H1 (cell line): ENCODE measurements around the gene GDPD3. TPM values are rescaled to one million over a fixed set of nuclear protein-coding genes. Genes with fewer than 3 reads are reported as not detected.

ENCODE experiments used
- CTCF ChIA-PET: fragments of 300-600 bp; sonication (Branson Sonifier 250); formaldehyde crosslinking; loops from one replicate; lab custom pipeline; 2021; ENCODE audit not compliant: partially characterized antibody; lab: Charles Lee
- POLR2A ChIA-PET: fragments of 300-600 bp; sonication (Branson Sonifier 250); formaldehyde crosslinking; loops from one replicate; lab custom pipeline; 2021; ENCODE audit warnings: inconsistent platforms; ENCODE audit not compliant: partially characterized antibody; lab: Charles Lee
- DNase-seq, 2 experiments: peaks; one replicate each; pipeline versions ENCODE4 v3.0.0 to v3.0.0-alpha.2; 2010 to 2022; ENCODE audit warnings: low spot score in 2 of 2, low read depth in 1 of 2, mixed read lengths in 1 of 2
- FAIRE-seq: peaks from 2 replicates; lab custom pipeline; 2011; peaks lifted over from hg19 to GRCh38; lab: Jason Lieb, UNC
- H2AFZ ChIP-seq: 2 replicates; pipeline ENCODE4 v1.8.1; 2012; ENCODE audit warnings: low read length, inconsistent platforms
- H2AK5ac ChIP-seq: 2 replicates; pipeline ENCODE4 v1.6.1; 2013; ENCODE audit warnings: low read depth, low read length
- H2BK120ac ChIP-seq: replicated peaks from 2 replicates; pipeline ENCODE3; 2013; ENCODE audit warnings: low read depth, low read length, inconsistent platforms
- H2BK12ac ChIP-seq: 2 replicates; pipeline ENCODE4 v1.6.1; 2013; ENCODE audit warnings: low read depth, low read length
- H2BK15ac ChIP-seq: 2 replicates; pipeline ENCODE4 v1.6.1; 2013; ENCODE audit warnings: low read length
- H2BK20ac ChIP-seq: 2 replicates; pipeline ENCODE4 v1.6.1; 2013; ENCODE audit warnings: low read length
- H2BK5ac ChIP-seq: 2 replicates; pipeline ENCODE4 v1.6.1; 2013; ENCODE audit warnings: low read depth, low read length
- H3K14ac ChIP-seq: 2 replicates; pipeline ENCODE4 v1.6.1; 2013; ENCODE audit warnings: inconsistent platforms; ENCODE audit not compliant: insufficient read length
- H3K18ac ChIP-seq: 2 replicates; pipeline ENCODE4 v1.6.1; 2013; ENCODE audit warnings: low read length; ENCODE audit errors: extremely low read depth
- H3K23ac ChIP-seq: 2 replicates; pipeline ENCODE4 v1.6.1; 2013; ENCODE audit warnings: inconsistent platforms; ENCODE audit not compliant: insufficient read length
- H3K23me2 ChIP-seq: 2 replicates; pipeline ENCODE4 v1.6.1; 2013; ENCODE audit warnings: low read depth, low read length
- H3K27ac ChIP-seq: 2 replicates; pipeline ENCODE4 v1.6.1; 2011; ENCODE audit warnings: low read depth, low read length, inconsistent platforms
- H3K27me3 ChIP-seq, 4 experiments: replicated peaks in 1 of 4; 1 replicate in 1 of 4; 2 replicates in 3 of 4; pipeline versions ENCODE4 v1.6.1 to v1.8.1; 2011 to 2013; ENCODE audit warnings: low read length in 3 of 4, mild to moderate bottlenecking in 3 of 4, inconsistent platforms in 2 of 4, mixed read lengths in 2 of 4, moderate library complexity in 1 of 4; ENCODE audit not compliant: control insufficient read depth in 3 of 4, insufficient read depth in 3 of 4; ENCODE audit errors: extremely low read depth in 1 of 4
- H3K36me3 ChIP-seq, 4 experiments: 2 replicates each; pipeline versions ENCODE4 v1.6.1 to v1.8.1; 2011 to 2013; ENCODE audit warnings: mild to moderate bottlenecking in 4 of 4, low read length in 3 of 4, moderate library complexity in 2 of 4, control low read depth in 1 of 4, inconsistent platforms in 1 of 4; ENCODE audit not compliant: insufficient read depth in 4 of 4, control insufficient read depth in 2 of 4
- H3K4ac ChIP-seq: replicated peaks from 2 replicates; pipeline ENCODE3; 2013; ENCODE audit warnings: low read length, low read depth, mixed read lengths, inconsistent platforms; ENCODE audit not compliant: insufficient read length
- H3K4me1 ChIP-seq, 4 experiments: replicated peaks in 1 of 4; 1 replicate in 1 of 4; 2 replicates in 3 of 4; pipeline versions ENCODE4 v1.6.1 to v1.8.1; 2011 to 2013; ENCODE audit warnings: low read length in 3 of 4, inconsistent platforms in 2 of 4, mixed read lengths in 1 of 4; ENCODE audit not compliant: insufficient read depth in 4 of 4, control insufficient read depth in 3 of 4
- H3K4me2 ChIP-seq, 2 experiments: 2 replicates each; pipeline versions ENCODE4 v1.6.1 to v1.8.1; 2011 to 2013; ENCODE audit warnings: low read depth in 2 of 2, low read length in 2 of 2, control low read depth in 1 of 2, inconsistent platforms in 1 of 2, mild to moderate bottlenecking in 1 of 2; ENCODE audit not compliant: insufficient read depth in 1 of 2
- H3K4me3 ChIP-seq, 4 experiments: fragments of 200-600, 300-600 bp in 1 of 4; sonication (generic), shearing (Covaris generic), sonication (Bioruptor Twin) in 1 of 4; 2 replicates each; pipeline versions ENCODE4 v1.5.1 to v1.8.1; 2011 to 2016; ENCODE audit warnings: low read length in 4 of 4, low read depth in 3 of 4, control low read depth in 2 of 4, inconsistent platforms in 2 of 4, mild to moderate bottlenecking in 2 of 4, mixed read lengths in 1 of 4, moderate library complexity in 1 of 4; ENCODE audit not compliant: insufficient read depth in 2 of 4; ENCODE audit errors: extremely low read depth in 1 of 4
- H3K56ac ChIP-seq: replicated peaks from 2 replicates; pipeline ENCODE3; 2013; ENCODE audit warnings: low read depth, mild to moderate bottlenecking, mixed read lengths, low read length, inconsistent platforms; ENCODE audit not compliant: insufficient read length
- H3K79me1 ChIP-seq: 2 replicates; pipeline ENCODE4 v1.6.1; 2013; ENCODE audit warnings: low read depth, low read length, control low read depth
- H3K79me2 ChIP-seq, 2 experiments: 2 replicates each; pipeline versions ENCODE4 v1.6.1 to v1.8.1; 2012 to 2013; ENCODE audit warnings: low read length in 2 of 2, mild to moderate bottlenecking in 2 of 2, inconsistent platforms in 1 of 2; ENCODE audit not compliant: insufficient read depth in 2 of 2, control insufficient read depth in 1 of 2
- H3K9ac ChIP-seq, 4 experiments: replicated peaks in 1 of 4; 1 replicate in 1 of 4; 2 replicates in 3 of 4; pipeline versions ENCODE4 v1.6.1 to v1.8.1; 2011 to 2013; ENCODE audit warnings: low read depth in 3 of 4, low read length in 3 of 4, control low read depth in 2 of 4, mild to moderate bottlenecking in 2 of 4, moderate library complexity in 2 of 4, inconsistent platforms in 1 of 4; ENCODE audit errors: extremely low read depth in 1 of 4
- H3K9me3 ChIP-seq, 2 experiments: 2 replicates each; pipeline versions ENCODE4 v1.6.1 to v1.8.1; 2012 to 2013; ENCODE audit warnings: mild to moderate bottlenecking in 2 of 2, moderate library complexity in 2 of 2, control low read depth in 1 of 2, inconsistent platforms in 1 of 2, low read depth in 1 of 2, low read length in 1 of 2, mixed read lengths in 1 of 2; ENCODE audit not compliant: insufficient read depth in 2 of 2
- H4K20me1 ChIP-seq, 2 experiments: replicated peaks in 1 of 2; 2 replicates each; pipeline versions ENCODE3 to v1.8.1; 2011 to 2013; ENCODE audit warnings: inconsistent platforms in 2 of 2, low read length in 2 of 2, mild to moderate bottlenecking in 1 of 2; ENCODE audit not compliant: insufficient read depth in 2 of 2, control insufficient read depth in 1 of 2
- H4K5ac ChIP-seq: 2 replicates; pipeline ENCODE4 v1.6.1; 2013; ENCODE audit warnings: low read length, low read depth, mixed read lengths, inconsistent platforms; ENCODE audit not compliant: insufficient read length
- H4K8ac ChIP-seq: 2 replicates; pipeline ENCODE4 v1.8.0; 2013; ENCODE audit warnings: mild to moderate bottlenecking, moderate library complexity, low read length, inconsistent platforms; ENCODE audit not compliant: insufficient read depth; ENCODE audit errors: extremely low read depth
- H4K91ac ChIP-seq: replicated peaks from 2 replicates; pipeline ENCODE3; 2013; ENCODE audit warnings: low read length, mixed read lengths, inconsistent platforms; ENCODE audit not compliant: insufficient read length
- ATF2 ChIP-seq: IDR thresholded peaks from 2 replicates; pipeline ENCODE4 v1.6.1; 2012; ENCODE audit warnings: low read length, inconsistent platforms
- CBX8 ChIP-seq: fragments of 300-800, 300-1000 bp; sonication (generic); IDR thresholded peaks from 2 replicates; pipeline ENCODE4 v1.7.1; 2016; ENCODE audit warnings: low read depth, low read length, borderline replicate concordance
- CREB1 ChIP-seq: IDR thresholded peaks from 2 replicates; pipeline ENCODE4 v1.6.1; 2012; ENCODE audit warnings: inconsistent platforms
- E2F6 ChIP-seq: IDR thresholded peaks from 2 replicates; pipeline ENCODE4 v1.6.1; 2012; ENCODE audit warnings: inconsistent platforms
- PHF8 ChIP-seq: fragments of 200-600 bp; sonication (generic); conservative IDR thresholded peaks from 2 replicates; pipeline ENCODE4 v1.7.1; 2012; ENCODE audit warnings: low read depth, mild to moderate bottlenecking, inconsistent platforms, low read length, moderate library complexity
- RNF2 ChIP-seq: fragments of 200-900, 300-1000 bp; sonication (generic); IDR thresholded peaks from 2 replicates; pipeline ENCODE4 v1.7.1; 2016; ENCODE audit warnings: borderline replicate concordance, low read depth, mild to moderate bottlenecking, antibody characterized with exemption, low read length; ENCODE audit not compliant: poor library complexity, severe bottlenecking; ENCODE audit errors: missing control alignments
- TAF1 ChIP-seq: IDR thresholded peaks from 2 replicates; pipeline ENCODE4 v1.6.1; 2011; ENCODE audit warnings: mild to moderate bottlenecking, low read depth, low read length
- TEAD4 ChIP-seq: IDR thresholded peaks from 2 replicates; pipeline ENCODE4 v1.6.1; 2012; ENCODE audit warnings: low read depth, low read length, inconsistent platforms, mixed read lengths
- WGBS, 2 experiments: shearing (Covaris generic) in 1 of 2; methylation state at CpG; one replicate each; pipeline versions ENCODE4 v1.1.6 to v1.1.7; 2013 to 2015; ENCODE audit warnings: low lambda C conversion rate in 2 of 2, mixed read lengths in 2 of 2, inconsistent platforms in 1 of 2, low coverage in 1 of 2, missing lambda C conversion rate in 1 of 2; ENCODE audit not compliant: insufficient replicate concordance in 2 of 2, insufficient coverage in 1 of 2, insufficient read length in 1 of 2; ENCODE audit errors: extremely low coverage in 1 of 2, missing lambda C conversion rate in 1 of 2; 5-methylcytosine and 5-hydroxymethylcytosine counted together
- polyA plus RNA-seq, 7 experiments: library from polyadenylated mRNA; depleted of rRNA in 3 of 7; stranded (reverse) in 5 of 7; unstranded in 2 of 7; fragments of >200 nt in 5 of 7; fragments of 200-250 nt in 2 of 7; gene quantifications; 1 replicate in 5 of 7; 2 replicates in 1 of 7; 4 replicates in 1 of 7; pipeline versions ENCODE4 v1.2.1 to v1.2.3, GENCODE V29; 2011 to 2013; ENCODE audit warnings: missing spikeins in 2 of 7, mixed read lengths in 2 of 7
- total RNA-seq: library from RNA; stranded (reverse); fragmentation: NEBNext Ultra II Directional; extraction: Animal tissue kit (Norgen Biotek cat#: 25700); gene quantifications from 2 replicates; pipeline ENCODE4 v1.2.1, GENCODE V29; 2021
- TF ChIP-seq, protein P1 (sequence below): IDR thresholded peaks from 2 replicates; pipeline ENCODE4 v1.6.1; 2011; ENCODE audit warnings: low read length, improper control_type of control experiment

Gene GDPD3
- total and polyA plus RNA-seq, 2 of the 8 experiments (the other 6 are each of a cell fraction or from before 2014, with no cell fraction given), result 0.20 TPM; not detected in 1

- no peaks in the 10 kb centered on the region for H3K4me1 ChIP-seq
- H3K23me2 ChIP-seq, result no peaks in the 10 kb centered on the region
- 87% methylated on average over 4 of the region's 4 CpGs; no CpG with 5 or more reads in 1 of the 2 experiments for WGBS, 2 experiments
- no peak overlapping the region for H2BK5ac ChIP-seq
- H2AFZ ChIP-seq, result no peak overlapping the region
- no peak overlapping the region for H3K14ac ChIP-seq
- no peak overlapping the region for H3K4ac ChIP-seq
- no peak for DNase-seq
- CTCF ChIA-PET, result no interaction called here
- no peaks in the 10 kb centered on the region for H4K20me1 ChIP-seq
- no peak overlapping the region for H3K23ac ChIP-seq
- no peak overlapping the region for H3K18ac ChIP-seq
- H2BK15ac ChIP-seq, result no peak overlapping the region
- H3K79me1 ChIP-seq, result no peaks in the 10 kb centered on the region
- no peaks in the 10 kb centered on the region; a peak in 2 of 7 replicates for H3K27me3 ChIP-seq
- H3K4me3 ChIP-seq, result no peak overlapping the region
- H3K9me3 ChIP-seq, result no peaks in the 10 kb centered on the region
- H3K56ac ChIP-seq, result no peak overlapping the region
- H2AK5ac ChIP-seq, result no peak overlapping the region
- no peaks in the 10 kb centered on the region for H3K79me2 ChIP-seq
- no peak overlapping the region for H2BK120ac ChIP-seq
- no peak overlapping the region; a peak in 1 of 7 replicates for H3K9ac ChIP-seq
- H4K91ac ChIP-seq, result no peak overlapping the region
- no peak overlapping the region for H2BK20ac ChIP-seq
- POLR2A ChIA-PET, result interaction anchor here (0.7 kb wide), 1 partner anchor 11 kb away, joined by 3 read pairs; no protein-coding TSS in a partner anchor
- H3K27ac ChIP-seq, result no peak overlapping the region
- no peaks in the 10 kb centered on the region for H3K36me3 ChIP-seq
- H2BK12ac ChIP-seq, result no peak overlapping the region
- no peak for FAIRE-seq
- H3K4me2 ChIP-seq, result no peak overlapping the region
- no peak overlapping the region for H4K5ac ChIP-seq
- H4K8ac ChIP-seq, result no peak overlapping the region
- no peak for TF ChIP-seq E2F6
- TF ChIP-seq RNF2, result no peak
- no peak for TF ChIP-seq TAF1
- no peak for TF ChIP-seq CBX8
- TF ChIP-seq TEAD4, result no peak
- TF ChIP-seq, protein P1, sequence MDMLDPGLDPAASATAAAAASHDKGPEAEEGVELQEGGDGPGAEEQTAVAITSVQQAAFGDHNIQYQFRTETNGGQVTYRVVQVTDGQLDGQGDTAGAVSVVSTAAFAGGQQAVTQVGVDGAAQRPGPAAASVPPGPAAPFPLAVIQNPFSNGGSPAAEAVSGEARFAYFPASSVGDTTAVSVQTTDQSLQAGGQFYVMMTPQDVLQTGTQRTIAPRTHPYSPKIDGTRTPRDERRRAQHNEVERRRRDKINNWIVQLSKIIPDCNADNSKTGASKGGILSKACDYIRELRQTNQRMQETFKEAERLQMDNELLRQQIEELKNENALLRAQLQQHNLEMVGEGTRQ, result no peak
- TF ChIP-seq CREB1, result no peak
- no peak for TF ChIP-seq PHF8
- no peak for TF ChIP-seq ATF2
Measured at GRCh38 chr16:30131869-30132475, 18.6 kb upstream of the GDPD3 start.
